HG02852 (cell line): Measurements from ENCODE around the gene HINT2.

Experiments used
- ATAC-seq: cut with Tn5 transposase; IDR thresholded peaks from one replicate; pipeline ENCODE4 v1.9.1; 2021; ENCODE audit warnings: mild to moderate bottlenecking, moderate library complexity; ENCODE audit not compliant: unreplicated experiment

The HINT2 gene

DNA sequence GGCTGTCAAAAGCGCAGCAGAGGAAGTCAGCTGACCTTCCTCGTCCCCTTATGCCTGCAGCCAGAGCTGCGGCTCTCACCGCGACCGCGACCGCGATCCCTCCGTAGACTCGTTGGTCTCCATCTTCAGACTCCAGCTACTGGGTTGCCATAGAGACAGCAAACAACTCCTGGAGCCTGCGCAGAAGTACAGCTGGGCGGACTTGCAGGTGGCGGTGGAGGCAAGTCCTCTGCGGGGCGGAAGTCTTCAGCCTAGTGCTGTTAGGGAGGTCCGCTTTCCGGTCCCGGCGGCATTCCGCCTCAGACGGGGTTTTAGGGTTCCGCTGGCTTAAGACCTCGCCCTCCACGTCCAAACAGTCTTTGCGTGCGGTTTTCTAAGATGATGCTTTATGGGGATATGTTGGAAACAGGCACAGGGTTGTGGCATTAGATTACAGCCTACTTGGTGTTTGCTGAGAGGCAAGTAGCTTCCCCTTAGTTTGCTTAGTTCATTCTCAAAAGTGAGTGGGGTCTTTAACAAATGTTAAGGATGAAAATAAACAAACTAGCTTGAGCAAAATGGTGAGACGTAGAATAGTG, 2.7 kb downstream of the HINT2 start, which contains the start of gene SPAG8:
TSS of gene SPAG8 (minus strand) at position 238 of the 578 bp plus-strand sequence. CDS start at position 123, 115 bp downstream.
- peak; percentile 62 for ATAC-seq

DNA sequence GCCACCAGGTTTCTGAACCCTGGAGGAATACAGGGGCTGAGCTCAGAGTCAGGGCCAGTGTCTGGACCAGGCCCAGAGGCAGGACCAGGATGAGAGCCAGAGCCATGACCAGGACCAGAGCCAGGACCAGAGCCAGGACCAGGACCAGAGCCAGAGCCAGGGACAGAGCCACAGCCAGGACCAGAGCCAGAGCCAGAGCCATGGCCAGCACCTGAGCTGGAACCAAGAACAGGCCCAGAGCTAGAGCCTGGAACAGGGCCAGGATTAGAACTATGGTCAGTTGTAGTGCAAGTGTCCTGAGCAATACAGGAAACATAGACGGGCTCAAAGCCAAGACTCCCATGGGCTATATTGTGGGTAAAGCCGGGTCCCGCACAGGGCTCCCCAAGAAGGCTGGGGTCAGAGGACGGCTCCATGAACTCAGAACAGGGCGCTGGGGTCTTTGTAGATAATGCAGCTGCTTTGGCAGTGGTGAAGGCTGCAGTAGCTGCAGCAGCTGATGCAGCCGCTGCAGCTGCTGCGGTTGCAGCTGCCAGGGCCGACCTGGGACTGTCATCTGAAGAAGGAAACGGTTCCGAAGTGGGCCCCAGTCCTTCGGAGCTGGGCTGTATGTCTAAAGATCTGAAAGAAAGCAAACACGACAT, 3.3 kb downstream of the HINT2 start:
- no peak for ATAC-seq

DNA sequence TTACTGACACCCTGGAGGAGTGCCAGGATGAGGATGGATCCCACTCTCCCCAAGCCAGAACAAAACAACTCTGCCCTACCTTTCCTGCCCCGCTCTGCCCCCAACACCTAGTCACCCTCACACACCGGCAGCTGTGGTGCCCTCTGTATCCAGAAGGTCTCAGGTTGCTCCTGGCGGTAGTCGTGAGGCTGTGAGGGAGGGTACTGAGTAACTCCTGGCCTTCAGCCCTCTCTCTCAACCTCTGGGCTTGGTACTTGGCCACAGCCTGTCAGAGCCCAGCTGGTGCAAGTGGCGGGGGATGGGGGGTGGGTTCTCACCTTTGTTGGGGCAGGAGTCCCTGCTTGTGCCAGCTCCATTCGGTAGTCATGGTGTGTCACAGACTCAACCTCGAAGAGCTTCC, 4.7 kb downstream of the HINT2 start:
- ATAC-seq: no peak

DNA sequence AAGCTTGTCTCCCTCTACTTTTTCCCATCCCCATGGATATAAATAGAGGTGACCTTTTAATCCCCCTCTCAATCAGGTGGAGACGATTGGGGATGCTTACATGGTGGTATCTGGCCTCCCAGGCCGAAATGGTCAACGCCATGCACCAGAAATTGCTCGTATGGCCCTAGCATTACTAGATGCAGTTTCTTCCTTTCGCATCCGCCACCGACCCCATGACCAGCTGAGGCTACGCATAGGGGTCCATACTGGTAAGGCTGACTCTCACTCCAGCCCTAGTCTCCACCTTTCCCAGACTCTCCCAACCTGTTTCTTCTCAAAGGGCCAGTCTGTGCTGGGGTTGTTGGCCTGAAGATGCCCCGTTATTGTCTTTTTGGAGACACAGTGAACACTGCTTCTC, 6.4 kb downstream of the HINT2 start:
- no peak for ATAC-seq

DNA sequence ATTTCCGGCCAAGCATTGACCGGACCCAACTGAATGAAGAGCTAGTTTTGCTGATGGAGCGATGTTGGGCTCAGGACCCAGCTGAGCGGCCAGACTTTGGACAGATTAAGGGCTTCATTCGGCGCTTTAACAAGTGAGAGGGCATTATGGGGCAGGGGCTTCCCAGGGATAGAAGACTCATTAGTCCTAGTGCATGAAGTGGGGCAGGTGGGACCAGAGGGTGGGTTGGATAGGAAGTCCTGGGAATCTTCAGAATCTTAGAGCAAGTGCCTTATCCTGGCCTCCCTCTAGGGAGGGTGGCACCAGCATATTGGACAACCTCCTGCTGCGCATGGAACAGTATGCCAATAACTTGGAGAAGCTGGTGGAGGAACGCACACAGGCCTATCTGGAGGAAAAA, 8.7 kb downstream of the HINT2 start:
- ATAC-seq: no peak

DNA sequence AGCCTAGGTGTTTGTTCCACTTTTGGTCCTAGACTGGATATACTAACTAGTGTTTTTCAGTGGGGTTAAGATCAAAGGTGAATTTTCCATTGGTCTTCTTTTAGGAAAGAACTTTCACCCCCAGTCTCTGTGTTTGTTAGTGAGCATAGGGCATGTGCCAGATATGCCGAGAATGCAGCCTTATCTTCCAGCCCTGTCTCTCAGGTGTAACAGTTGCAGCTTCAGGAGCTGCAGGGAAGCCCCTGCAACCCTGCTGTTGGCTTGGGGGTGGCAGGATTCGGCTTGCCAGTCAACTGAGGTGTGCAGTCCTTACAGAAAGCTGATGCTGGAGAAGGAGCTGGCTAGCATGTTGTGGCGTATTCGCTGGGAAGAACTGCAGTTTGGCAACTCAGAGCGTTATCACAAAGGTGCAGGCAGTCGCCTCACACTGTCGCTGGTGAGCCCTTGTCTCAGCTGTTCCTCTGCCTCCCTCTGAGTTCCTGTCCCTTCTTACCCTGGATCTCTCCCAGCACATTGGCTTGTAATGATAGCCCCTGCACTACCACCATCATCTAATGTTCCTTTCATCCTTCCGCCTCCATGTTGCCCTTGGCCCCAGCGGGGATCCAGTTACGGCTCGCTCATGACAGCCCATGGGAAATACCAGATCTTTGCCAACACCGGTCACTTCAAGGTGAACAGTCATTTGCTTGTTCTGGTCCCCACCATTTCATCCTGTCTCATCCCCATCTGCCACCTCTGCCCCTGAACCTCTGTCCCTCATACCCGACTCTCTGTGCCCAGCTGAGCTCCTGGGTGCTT, 13.3 kb downstream of the HINT2 start:
- no peak for ATAC-seq

DNA sequence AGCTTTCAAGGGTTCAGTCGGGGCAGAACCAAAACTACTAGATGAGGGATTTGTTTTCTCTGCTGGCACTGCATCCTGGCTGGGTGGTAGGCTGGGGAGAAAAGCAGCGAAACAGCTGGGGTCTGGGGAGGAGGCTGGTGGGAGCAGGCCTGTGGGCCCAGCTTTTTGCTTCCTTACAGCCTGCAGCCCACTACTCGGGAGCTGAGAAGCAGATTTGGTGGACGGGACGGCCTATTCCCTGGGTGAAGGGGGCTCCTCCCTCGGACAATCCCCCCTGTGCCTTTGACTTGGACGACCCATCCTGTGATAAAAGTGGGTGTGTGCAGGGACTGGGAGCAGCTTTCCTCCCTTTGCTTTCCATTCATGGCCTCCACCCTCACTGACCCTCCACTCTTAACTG, 14.3 kb downstream of the HINT2 start:
- ATAC-seq: no peak

DNA sequence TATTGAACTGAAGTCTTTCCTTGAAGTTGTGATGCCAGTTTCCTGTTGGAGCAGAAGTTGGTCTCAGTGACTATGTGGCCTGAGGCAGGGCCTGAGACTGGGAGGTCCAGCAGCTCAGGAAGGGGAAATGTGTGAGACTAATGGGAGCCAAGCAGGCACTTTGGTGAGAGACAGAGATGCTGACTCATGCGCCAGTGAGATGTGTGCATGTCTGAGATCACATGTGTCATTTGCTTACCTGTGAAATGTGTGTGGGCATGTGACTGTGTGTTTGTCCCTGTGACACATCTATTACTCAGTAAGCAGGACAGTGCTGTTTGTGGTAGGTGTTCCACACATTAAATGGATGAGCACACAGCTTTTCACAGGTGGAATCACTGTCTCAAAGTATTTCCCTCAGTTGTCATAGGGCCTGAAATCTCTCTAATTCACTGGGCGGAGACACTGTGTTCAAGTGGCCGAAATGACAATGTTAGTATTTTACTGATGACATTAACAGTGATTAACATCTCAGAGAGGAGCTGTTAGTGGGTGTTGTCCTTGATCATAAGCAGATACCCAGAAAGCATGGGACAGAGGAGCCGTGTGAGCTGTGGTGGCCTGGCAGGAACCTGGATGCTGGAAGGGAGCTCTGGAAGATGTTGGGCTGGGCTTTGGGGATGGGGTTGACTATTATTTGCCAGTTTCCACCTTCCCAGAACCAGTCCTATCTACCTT, 16.0 kb downstream of the HINT2 start:
- peak; percentile 54 for ATAC-seq

DNA sequence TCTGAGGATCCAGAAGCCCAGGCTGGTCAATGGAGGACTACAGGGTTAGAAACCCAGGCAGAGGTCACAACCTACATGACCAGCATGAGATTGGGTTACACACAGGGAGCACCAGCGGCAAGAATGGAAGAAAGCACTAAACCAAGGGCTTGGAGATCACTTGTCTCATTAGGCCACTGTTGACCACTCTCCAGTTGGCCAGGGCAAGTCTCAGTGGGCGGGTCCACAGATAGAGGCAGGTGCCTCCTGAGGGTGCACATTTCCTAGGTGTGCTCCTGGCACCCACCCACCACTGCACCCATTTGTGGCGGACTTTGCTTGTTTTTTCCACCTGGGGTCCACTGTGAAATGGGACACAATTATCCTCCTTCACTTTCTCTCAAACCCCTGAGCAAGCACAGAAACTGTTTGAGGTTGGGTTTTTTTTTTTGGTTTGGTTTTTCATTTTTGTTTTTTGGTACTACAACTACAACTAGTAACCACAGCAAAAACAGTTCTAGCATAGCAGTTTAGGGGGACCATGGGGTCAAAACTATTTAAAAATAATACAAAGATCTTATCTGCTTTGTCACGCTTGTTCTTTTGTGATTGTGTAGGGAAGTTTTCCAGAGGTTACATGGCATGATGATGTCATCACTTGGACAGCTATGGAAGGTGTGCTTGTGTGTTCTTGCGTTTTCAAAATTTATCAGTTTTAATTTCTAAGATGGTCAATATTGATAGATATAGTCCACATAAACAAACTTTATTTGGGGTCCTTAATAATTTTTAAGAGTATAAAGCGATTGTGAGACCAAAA, 17.3 kb downstream of the HINT2 start:
- ATAC-seq: no peak

DNA sequence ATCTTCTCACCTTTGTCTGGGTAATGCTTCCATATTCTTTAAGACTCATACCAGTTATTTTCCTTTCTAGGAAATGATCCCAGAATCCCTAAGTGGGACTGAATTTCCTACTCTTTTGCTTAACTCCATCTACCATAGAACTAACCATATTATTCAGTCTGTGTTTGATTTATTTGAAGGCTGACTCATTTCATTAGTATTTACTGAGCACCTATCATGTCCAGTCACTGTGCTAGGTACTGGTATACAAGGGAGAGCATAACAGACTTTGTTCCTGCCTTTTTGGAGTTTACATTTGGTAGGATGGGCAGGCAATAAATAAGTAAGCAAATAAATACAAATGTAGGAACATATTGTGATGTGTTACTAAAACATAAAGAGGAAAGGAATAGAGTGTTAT, 19.1 kb downstream of the HINT2 start:
- ATAC-seq: no peak

DNA sequence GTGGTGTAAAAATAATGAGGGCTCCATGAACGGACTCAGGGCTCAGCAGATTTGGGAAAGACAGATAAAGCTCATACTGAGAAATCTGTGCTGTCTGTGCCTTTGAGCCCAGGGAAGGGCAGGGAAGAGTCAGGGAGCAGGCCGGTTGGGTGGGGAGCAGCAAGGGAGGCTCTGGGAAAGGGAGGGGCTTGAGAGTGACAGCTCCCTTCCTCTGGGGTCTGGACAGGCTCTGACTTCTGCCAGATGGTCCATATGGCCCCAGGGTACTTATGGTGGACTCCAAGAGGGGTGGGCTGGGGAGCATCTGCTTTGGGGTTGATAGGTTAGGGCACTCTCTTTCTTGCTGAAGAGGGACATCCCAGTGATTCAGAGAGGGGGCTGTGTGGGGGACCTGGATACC, 21.4 kb downstream of the HINT2 start:
- no peak for ATAC-seq

DNA sequence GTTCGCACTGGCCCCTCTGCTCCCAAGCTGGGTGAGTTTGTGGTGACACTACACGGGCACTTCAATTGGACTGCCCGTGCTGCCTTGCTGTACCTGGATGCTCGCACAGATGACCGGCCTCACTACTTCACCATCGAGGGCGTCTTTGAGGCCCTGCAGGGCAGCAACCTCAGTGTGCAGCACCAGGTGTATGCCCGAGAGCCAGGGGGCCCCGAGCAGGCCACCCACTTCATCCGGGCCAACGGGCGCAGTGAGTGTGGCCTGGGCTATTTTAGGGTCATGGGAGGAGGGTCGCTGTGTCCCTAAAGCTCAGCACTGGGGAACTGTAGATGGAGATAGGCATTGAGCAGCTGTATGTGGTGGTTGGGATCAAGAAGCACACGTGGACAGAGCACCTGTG, 22.0 kb downstream of the HINT2 start:
- no peak for ATAC-seq

DNA sequence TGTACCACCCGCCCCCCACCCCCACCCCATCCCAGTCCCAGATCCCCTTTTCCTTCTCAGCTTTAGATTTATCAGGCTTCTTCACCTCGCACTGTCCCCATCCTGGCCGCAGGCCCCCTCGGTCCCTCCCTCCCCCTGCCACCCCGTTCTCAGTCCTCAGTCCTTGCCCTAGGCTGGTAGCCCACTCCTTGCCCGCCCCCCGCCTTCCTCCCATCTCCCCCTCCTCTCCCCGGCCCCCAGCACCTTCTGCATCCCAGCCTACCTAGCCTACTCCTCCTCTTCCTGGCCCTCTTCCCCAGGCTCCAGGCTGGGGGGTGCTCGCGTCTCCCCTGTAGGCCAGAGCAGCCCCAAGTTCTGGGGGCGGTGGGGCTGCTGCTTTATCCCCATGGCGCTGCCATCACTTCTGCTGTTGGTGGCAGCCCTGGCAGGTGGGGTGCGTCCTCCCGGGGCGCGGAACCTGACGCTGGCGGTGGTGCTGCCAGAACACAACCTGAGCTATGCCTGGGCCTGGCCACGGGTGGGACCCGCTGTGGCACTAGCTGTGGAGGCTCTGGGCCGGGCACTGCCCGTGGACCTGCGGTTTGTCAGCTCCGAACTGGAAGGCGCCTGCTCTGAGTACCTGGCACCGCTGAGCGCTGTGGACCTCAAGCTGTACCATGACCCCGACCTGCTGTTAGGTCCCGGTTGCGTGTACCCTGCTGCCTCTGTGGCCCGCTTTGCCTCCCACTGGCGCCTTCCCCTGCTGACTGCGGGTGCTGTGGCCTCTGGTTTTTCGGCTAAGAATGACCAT, 22.6 kb downstream of the HINT2 start:
- ATAC-seq: no peak

DNA sequence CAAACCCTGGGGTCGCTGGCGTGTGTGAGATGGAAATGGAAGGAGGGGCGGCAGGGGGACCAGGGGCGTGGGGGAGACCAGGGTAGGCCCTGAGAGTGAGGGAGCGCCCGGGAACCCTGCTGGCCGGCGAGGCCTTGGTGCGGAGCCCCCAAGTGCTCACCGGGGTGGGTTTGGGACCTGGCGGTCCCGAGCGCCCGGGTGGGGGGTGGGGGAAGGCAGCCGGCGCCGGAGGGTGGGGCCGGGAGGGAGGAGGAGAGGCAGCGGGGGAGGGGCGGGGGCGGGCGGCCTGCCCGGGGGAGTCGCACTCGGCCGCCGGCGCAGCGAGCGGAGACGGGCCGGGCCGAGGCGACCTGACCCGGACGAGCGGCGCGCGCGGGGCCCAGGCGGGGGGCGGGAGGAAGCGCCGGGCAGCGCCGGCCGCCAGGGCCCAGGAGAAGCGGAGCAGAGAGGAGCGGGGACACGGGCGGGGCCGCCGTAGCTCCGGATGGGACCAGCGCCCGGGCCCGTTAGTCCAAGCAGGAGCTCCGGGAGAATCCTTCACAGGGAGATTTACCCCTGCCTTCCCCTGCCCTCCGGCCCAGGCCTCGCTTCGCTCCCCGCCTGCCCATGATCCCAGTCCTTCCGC, 23.4 kb downstream of the HINT2 start, which contains the start of gene NPR2:
TSS of gene NPR2 (plus strand) at position 295 of the 625 bp plus-strand sequence. CDS start 818 bp downstream, outside the sequence.
- no peak for ATAC-seq

DNA sequence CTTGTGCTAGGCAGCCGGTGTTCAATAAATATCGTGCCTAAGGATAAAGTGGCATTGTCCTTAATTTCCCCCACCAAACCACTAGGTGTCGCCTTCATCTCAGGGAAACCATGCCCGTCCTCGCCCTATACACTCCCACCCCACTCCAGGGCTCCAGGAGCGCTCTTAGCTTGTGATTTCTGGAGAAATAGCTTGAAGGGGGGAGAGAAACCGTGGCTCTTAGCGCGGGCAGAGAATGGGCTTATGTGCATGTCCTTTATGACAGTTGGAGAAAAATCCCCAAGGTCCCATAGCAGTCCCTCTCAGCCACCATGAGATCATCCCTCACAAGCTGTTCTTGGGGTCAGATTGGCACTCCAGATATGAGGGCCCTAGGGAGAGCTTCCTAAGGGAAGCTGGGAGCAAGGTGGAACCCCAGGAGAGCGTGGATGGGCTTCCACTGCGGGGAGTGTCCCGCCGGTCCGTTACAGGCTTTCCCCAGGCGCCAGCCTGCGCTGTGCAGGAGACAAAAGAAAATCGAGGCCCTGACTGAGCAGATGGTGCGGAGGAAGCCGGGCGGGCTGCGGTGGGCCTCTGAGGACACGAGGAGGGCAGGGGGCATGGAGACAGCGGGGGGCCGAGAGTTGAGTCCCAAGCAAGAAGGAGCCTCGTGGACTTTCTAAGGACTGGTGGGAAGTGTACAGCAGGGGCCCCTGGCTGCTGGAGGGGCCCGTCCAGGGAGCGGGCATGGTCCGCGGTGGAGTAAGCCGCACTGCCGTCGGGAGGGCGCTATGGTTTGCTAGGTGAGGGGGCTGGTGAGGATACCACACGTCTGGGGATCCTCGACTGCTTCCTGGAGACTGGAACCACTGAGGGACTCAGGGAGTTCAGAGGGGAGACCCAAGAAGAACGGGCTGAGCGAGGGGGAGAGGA, 24.2 kb downstream of the HINT2 start:
- no peak for ATAC-seq

DNA sequence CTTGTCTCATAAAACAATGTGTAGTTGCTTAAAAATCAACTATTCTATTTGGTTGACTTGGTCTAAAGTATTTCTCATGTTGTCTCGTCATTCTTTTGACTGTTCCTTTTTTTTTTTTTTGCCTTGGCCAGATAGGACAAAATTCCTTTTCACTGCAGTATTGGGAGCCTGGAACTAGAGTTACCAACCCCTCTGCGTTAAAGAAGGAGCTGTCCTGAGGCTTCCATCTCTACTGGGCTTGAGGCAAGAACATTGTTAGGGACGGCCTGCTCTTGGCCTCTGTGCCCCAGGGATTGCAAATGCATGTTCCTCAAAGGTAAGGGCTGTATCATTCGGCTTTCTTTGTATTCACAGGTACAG, 24.8 kb downstream of the HINT2 start:
- no peak for ATAC-seq

DNA sequence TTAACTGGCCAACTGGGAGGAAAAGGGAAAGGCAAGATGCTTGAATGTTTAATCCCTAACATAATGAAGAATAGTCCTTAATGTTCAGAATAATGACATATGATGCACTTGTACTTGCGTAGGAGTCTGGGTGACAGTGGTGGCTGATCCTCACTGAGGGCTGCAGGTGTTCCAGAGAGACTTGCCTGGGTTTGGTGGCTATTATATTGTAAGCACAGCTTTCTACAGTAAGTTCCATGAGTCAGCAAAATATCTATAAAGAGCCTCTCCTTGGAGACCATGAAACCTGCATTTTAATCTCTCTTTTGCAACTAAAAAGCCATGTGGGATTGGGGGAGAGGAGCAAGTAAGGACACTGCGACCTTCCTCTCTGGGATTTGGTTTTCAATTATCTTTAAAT, 25.3 kb downstream of the HINT2 start:
- no peak for ATAC-seq

DNA sequence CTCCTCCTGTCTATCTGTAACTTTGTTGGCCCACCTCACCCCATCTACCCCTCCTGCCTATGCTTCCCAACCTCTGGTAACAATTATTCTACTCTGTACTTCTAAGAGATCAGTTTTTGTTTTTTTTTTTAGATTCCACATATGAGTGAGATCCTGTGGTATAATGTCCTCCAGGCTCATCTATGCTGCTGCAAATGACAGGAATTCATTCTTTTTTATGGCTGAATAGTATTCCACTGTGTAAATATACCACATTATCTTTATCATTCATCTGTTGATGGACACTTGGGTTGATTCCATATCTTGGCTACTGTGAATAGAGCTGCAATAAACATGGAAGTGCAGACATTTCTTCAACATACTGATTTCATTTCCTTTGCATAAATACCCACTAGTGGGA, 31.4 kb downstream of the HINT2 start:
- no peak for ATAC-seq
